GM23338 (cell line): ENCODE data around the gene NXPH3. TPM values are rescaled to one million over a fixed set of nuclear protein-coding genes. Genes with fewer than 3 reads are reported as not detected.
A peak's percentile ranks its signal among the peaks of the same experiment; 100 is the strongest.

Experiments used
- ATAC-seq: fragments of 200-7000 bp; cut with Tn5 transposase; 3 replicates; pipeline ENCODE4 v1.9.1; 2020
- DNase-seq: peaks from one replicate; pipeline ENCODE4 v3.0.0-alpha.2; 2015; ENCODE audit warnings: low spot score
- H2AFZ ChIP-seq: fragments of 200-600 bp; sonication (generic); 2 replicates; pipeline ENCODE4 v1.8.0; 2016; ENCODE audit warnings: antibody characterized with exemption, mild to moderate bottlenecking, moderate library complexity
- H3F3A ChIP-seq: fragments of 200-600 bp; sonication (generic); replicated peaks from 2 replicates; pipeline ENCODE4 v1.8.0; 2017; ENCODE audit warnings: antibody characterized with exemption, mixed run types, low read depth
- H3K27ac ChIP-seq: fragments of 200-600 bp; sonication (generic); 2 replicates; pipeline ENCODE4 v1.6.1; 2016; ENCODE audit warnings: low read depth
- H3K27me3 ChIP-seq: fragments of 200-600 bp; sonication (generic); 2 replicates; pipeline ENCODE4 v1.8.0; 2016; ENCODE audit warnings: mild to moderate bottlenecking, mixed run types, moderate library complexity; ENCODE audit not compliant: insufficient read depth
- H3K36me3 ChIP-seq: fragments of 200-600 bp; sonication (generic); 2 replicates; pipeline ENCODE4 v1.8.0; 2016; ENCODE audit warnings: mild to moderate bottlenecking; ENCODE audit not compliant: insufficient read depth
- H3K4me1 ChIP-seq: fragments of 200-600 bp; sonication (generic); 2 replicates; pipeline ENCODE4 v1.8.0; 2016; ENCODE audit warnings: mild to moderate bottlenecking, moderate library complexity; ENCODE audit not compliant: insufficient read depth
- H3K4me2 ChIP-seq: fragments of 200-600 bp; sonication (generic); 2 replicates; pipeline ENCODE4 v1.7.1; 2017; ENCODE audit warnings: mixed run types
- H3K4me3 ChIP-seq: fragments of 200-600 bp; sonication (generic); 2 replicates; pipeline ENCODE4 v1.6.1; 2016; ENCODE audit warnings: mixed run types
- H3K79me2 ChIP-seq: fragments of 200-600 bp; sonication (generic); replicated peaks from 2 replicates; pipeline ENCODE4 v1.8.0; 2017; ENCODE audit warnings: mild to moderate bottlenecking; ENCODE audit not compliant: insufficient read depth
- H3K9me2 ChIP-seq: fragments of 200-600 bp; sonication (generic); 2 replicates; pipeline ENCODE4 v1.8.0; 2017; ENCODE audit not compliant: insufficient read depth
- H4K20me1 ChIP-seq: fragments of 200-600 bp; sonication (generic); replicated peaks from 2 replicates; pipeline ENCODE4 v1.8.0; 2017; ENCODE audit warnings: mild to moderate bottlenecking; ENCODE audit not compliant: insufficient read depth
- H3K27ac Mint-ChIP-seq: 2 replicates; pipeline ENCODE4 v1.8.0; 2020; ENCODE audit warnings: inconsistent platforms, mild to moderate bottlenecking, moderate library complexity, mixed read lengths
- H3K27me3 Mint-ChIP-seq: 3 replicates; pipeline ENCODE4 v1.8.0; 2022; ENCODE audit warnings: low read depth, mild to moderate bottlenecking, moderate library complexity, mixed read lengths, inconsistent platforms; ENCODE audit not compliant: insufficient read depth, poor library complexity
- H3K36me3 Mint-ChIP-seq: 3 replicates; pipeline ENCODE4 v1.8.0; 2021; ENCODE audit warnings: low read depth, mild to moderate bottlenecking, inconsistent platforms, moderate library complexity, mixed read lengths
- H3K4me1 Mint-ChIP-seq: 3 replicates; pipeline ENCODE4 v1.8.0; 2020; ENCODE audit warnings: mild to moderate bottlenecking, inconsistent platforms, mixed read lengths
- H3K4me3 Mint-ChIP-seq: 3 replicates; pipeline ENCODE4 v1.8.0; 2021; ENCODE audit warnings: moderate library complexity, mild to moderate bottlenecking, inconsistent platforms, mixed read lengths
- H3K9me3 Mint-ChIP-seq: 3 replicates; pipeline ENCODE4 v1.8.0; 2020; ENCODE audit warnings: moderate library complexity, mild to moderate bottlenecking, inconsistent platforms, mixed read lengths
- JUNB ChIP-seq: IDR thresholded peaks from one replicate; pipeline ENCODE4 v1.6.1; 2016; ENCODE audit warnings: antibody characterized with exemption; ENCODE audit not compliant: unreplicated experiment
- NANOG ChIP-seq: IDR thresholded peaks from 2 replicates; pipeline ENCODE4 v1.6.1; 2016; ENCODE audit warnings: antibody characterized with exemption, borderline replicate concordance
- STAT1 ChIP-seq: IDR thresholded peaks from one replicate; pipeline ENCODE4 v1.6.1; 2016; ENCODE audit warnings: antibody characterized with exemption; ENCODE audit not compliant: unreplicated experiment
- ZNF114 ChIP-seq: fragments of 250-450 bp; sonication (Bioruptor Pico); IDR thresholded peaks from 2 replicates; pipeline ENCODE4 v1.5.0; 2020; ENCODE audit warnings: mild to moderate bottlenecking, moderate library complexity
- ZNF331 ChIP-seq: fragments of 250-450 bp; sonication (Bioruptor Pico); IDR thresholded peaks from 2 replicates; pipeline ENCODE4 v1.5.0; 2020; ENCODE audit warnings: low read depth, mild to moderate bottlenecking, moderate library complexity
- long read RNA-seq: library from polyadenylated mRNA; unstranded; transcript quantifications from one replicate; pipeline ENCODE4 v2.0.0, GENCODE V29; 2020; ENCODE audit not compliant: unreplicated experiment
- polyA plus RNA-seq: library from polyadenylated mRNA; unstranded; fragments of >200 nt; fragmentation: Nextera tagmentation; extraction: Ambion mirVana; gene quantifications from 2 replicates; pipeline ENCODE4 v1.2.1, GENCODE V29; 2016
- total RNA-seq: library from RNA; depleted of rRNA; stranded (reverse); fragments of >200 nt; shearing (Covaris generic); gene quantifications from 2 replicates; pipeline ENCODE4 v1.2.3, GENCODE V29; 2014; rRNA removed
- TF ChIP-seq, protein P1 (sequence below): IDR thresholded peaks from 2 replicates; pipeline ENCODE4 v1.6.1; 2016; ENCODE audit warnings: antibody characterized with exemption
- TF ChIP-seq, protein P2 (sequence below), 2 experiments: fragments of 200-600 bp in 1 of 2; sonication (generic) in 1 of 2; conservative IDR thresholded peaks; 2 replicates each; pipeline versions ENCODE4 v1.5.1 to v1.6.1; 2016 to 2017; ENCODE audit warnings: antibody characterized with exemption in 2 of 2, low read depth in 2 of 2, mild to moderate bottlenecking in 2 of 2, moderate library complexity in 1 of 2
- TF ChIP-seq, protein P3 (sequence below): fragments of 250-450 bp; sonication (Bioruptor Pico); IDR thresholded peaks from 2 replicates; pipeline ENCODE4 v1.5.0; 2020; ENCODE audit warnings: mild to moderate bottlenecking, moderate library complexity

The NXPH3 gene
- total RNA-seq, result 2.7 and 4.7 TPM in 2 replicates
- 0.23 and 0.30 TPM in 2 replicates for polyA plus RNA-seq
- long read RNA-seq, partial matches to known transcripts, result 0 of 1 reads
- long read RNA-seq, other reads (novel, unspliced or antisense), result 1 of 1 reads

DNA sequence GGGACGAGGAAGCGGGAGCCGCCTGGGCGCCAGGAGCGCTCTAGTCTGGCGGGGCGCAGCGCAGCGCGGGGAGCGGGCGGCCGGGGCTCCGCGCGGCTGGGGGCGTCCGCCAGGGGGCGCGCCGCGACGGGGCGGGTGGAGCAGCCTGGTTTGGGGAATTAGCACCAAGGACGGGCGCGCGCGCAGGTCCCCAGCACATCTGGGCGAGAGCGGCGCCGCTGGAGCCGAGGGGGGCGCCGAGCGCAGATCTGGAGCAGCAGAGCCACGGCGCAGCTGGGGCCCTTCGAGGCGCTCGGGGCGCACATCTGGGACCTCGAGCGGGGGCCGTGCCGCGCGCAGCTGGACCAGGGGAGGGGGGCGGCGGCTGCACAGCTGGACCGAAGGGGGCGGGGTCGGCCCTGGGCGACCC lies at the start of gene NXPH3:
Gene NXPH3, plus strand, starts transcription at position 193 of the 409 bp plus-strand sequence. CDS start 349 bp downstream, outside the sequence.
- Mint-ChIP-seq H3K27me3 (peaks cover 25% of the 10 kb centered on the region), H3K27ac (no peak within 1 kb of the TSS), H3K4me1 (peaks cover 33% of the 10 kb centered on the region), H3K4me3 (peak within 1 kb of the TSS; percentile 89), H3K36me3 (no peaks in the 10 kb centered on the region), H3K9me3 (no peaks in the 10 kb centered on the region)
- H3K4me2 ChIP-seq, result peak within 1 kb of the TSS; percentile 94
- H3K27me3 ChIP-seq, result peaks cover 31% of the 10 kb centered on the region
- peak within 1 kb of the TSS; percentile 89 for H3K4me3 ChIP-seq
- no peaks in the 10 kb centered on the region; the same call in 1 of the 2 replicates for H4K20me1 ChIP-seq
- TF ChIP-seq, protein P1, sequence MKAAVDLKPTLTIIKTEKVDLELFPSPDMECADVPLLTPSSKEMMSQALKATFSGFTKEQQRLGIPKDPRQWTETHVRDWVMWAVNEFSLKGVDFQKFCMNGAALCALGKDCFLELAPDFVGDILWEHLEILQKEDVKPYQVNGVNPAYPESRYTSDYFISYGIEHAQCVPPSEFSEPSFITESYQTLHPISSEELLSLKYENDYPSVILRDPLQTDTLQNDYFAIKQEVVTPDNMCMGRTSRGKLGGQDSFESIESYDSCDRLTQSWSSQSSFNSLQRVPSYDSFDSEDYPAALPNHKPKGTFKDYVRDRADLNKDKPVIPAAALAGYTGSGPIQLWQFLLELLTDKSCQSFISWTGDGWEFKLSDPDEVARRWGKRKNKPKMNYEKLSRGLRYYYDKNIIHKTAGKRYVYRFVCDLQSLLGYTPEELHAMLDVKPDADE, result no peak
- TF ChIP-seq, protein P2, sequence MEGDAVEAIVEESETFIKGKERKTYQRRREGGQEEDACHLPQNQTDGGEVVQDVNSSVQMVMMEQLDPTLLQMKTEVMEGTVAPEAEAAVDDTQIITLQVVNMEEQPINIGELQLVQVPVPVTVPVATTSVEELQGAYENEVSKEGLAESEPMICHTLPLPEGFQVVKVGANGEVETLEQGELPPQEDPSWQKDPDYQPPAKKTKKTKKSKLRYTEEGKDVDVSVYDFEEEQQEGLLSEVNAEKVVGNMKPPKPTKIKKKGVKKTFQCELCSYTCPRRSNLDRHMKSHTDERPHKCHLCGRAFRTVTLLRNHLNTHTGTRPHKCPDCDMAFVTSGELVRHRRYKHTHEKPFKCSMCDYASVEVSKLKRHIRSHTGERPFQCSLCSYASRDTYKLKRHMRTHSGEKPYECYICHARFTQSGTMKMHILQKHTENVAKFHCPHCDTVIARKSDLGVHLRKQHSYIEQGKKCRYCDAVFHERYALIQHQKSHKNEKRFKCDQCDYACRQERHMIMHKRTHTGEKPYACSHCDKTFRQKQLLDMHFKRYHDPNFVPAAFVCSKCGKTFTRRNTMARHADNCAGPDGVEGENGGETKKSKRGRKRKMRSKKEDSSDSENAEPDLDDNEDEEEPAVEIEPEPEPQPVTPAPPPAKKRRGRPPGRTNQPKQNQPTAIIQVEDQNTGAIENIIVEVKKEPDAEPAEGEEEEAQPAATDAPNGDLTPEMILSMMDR (conservative IDR thresholded peaks at IDR 0.05; ENCODE audit: low read depth in 2 of 2), result peak; percentile 17 to 63; a peak in 2 of 4 replicates
- H3K36me3 ChIP-seq, result no peaks in the 10 kb centered on the region
- H3K4me1 ChIP-seq, result peaks cover 16% of the 10 kb centered on the region
- no peaks in the 10 kb centered on the region for H3K9me2 ChIP-seq
- no peaks in the 10 kb centered on the region for H3K79me2 ChIP-seq
- peak within 1 kb of the TSS; percentile 98 for H2AFZ ChIP-seq
- ATAC-seq (peak; percentile 66), DNase-seq (peak; percentile 88)
- peaks cover 8% of the 10 kb centered on the region; the same call in 1 of the 2 replicates for H3F3A ChIP-seq
- H3K27ac ChIP-seq, result no peak within 1 kb of the TSS

DNA sequence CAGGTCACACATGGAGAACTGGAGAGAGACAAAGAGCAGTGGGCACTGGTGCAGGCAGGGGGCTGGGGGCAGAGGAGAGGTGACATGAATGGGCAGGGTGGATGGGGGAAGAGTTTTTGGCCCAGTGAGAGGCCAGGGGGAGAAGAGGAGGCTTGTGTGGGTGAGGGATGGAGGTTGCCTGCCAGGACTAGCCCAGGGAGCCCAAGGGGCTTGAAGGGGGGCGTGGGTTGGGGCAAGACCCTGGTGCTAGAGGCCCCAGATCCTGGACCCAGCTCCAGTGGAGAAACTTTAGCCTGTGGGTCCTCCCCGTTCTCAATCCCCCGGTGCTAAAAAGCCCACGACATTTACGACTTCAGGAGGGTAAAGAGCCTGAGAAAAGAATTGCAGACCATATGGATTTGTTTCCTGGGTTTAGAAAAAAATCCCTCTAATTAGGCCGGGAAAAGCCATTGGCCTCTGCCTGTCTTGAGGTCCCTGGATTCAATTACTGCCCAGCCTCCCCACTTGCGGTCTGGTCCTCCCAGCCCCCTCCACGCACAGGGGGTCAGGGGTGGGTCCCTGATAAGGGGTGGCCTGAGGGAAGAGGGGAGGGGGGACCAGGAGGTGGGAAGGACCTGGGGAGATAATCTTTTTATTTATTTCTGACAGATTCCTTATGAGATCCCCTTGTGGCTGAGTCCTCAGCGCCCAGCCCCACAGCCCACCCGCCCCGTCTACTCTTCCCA lies 47.6 kb upstream of the NXPH3 start:
- Histone ChIP-seq H3K79me2 (no peaks in the 10 kb centered on the region), H3K36me3 (no peaks in the 10 kb centered on the region), H2AFZ (peak overlapping the region; percentile 43; the same call in 1 of the 2 replicates), H3K4me2 (no peak overlapping the region), H3F3A (no peaks in the 10 kb centered on the region), H4K20me1 (no peaks in the 10 kb centered on the region), H3K27me3 (no peaks in the 10 kb centered on the region), H3K4me1 (no peaks in the 10 kb centered on the region), H3K9me2 (no peaks in the 10 kb centered on the region), H3K4me3 (no peak overlapping the region), H3K27ac (no peak overlapping the region)
- no peak overlapping the region for H3K27ac Mint-ChIP-seq
- H3K4me3 Mint-ChIP-seq, result no peak overlapping the region
- H3K9me3 Mint-ChIP-seq, result no peaks in the 10 kb centered on the region; the same call in 2 of the 3 replicates
- ATAC-seq (no peak), DNase-seq (no peak)
- peaks cover 2% of the 10 kb centered on the region for H3K27me3 Mint-ChIP-seq
- H3K4me1 Mint-ChIP-seq, result peaks cover 7% of the 10 kb centered on the region
- no peaks in the 10 kb centered on the region for H3K36me3 Mint-ChIP-seq
- TF ChIP-seq ZNF331 (CRISPR knock-in tag) (no peak), JUNB (no peak), STAT1 (no peak), NANOG (no peak), ZNF114 (CRISPR knock-in tag) (no peak)
- TF ChIP-seq, protein P3, sequence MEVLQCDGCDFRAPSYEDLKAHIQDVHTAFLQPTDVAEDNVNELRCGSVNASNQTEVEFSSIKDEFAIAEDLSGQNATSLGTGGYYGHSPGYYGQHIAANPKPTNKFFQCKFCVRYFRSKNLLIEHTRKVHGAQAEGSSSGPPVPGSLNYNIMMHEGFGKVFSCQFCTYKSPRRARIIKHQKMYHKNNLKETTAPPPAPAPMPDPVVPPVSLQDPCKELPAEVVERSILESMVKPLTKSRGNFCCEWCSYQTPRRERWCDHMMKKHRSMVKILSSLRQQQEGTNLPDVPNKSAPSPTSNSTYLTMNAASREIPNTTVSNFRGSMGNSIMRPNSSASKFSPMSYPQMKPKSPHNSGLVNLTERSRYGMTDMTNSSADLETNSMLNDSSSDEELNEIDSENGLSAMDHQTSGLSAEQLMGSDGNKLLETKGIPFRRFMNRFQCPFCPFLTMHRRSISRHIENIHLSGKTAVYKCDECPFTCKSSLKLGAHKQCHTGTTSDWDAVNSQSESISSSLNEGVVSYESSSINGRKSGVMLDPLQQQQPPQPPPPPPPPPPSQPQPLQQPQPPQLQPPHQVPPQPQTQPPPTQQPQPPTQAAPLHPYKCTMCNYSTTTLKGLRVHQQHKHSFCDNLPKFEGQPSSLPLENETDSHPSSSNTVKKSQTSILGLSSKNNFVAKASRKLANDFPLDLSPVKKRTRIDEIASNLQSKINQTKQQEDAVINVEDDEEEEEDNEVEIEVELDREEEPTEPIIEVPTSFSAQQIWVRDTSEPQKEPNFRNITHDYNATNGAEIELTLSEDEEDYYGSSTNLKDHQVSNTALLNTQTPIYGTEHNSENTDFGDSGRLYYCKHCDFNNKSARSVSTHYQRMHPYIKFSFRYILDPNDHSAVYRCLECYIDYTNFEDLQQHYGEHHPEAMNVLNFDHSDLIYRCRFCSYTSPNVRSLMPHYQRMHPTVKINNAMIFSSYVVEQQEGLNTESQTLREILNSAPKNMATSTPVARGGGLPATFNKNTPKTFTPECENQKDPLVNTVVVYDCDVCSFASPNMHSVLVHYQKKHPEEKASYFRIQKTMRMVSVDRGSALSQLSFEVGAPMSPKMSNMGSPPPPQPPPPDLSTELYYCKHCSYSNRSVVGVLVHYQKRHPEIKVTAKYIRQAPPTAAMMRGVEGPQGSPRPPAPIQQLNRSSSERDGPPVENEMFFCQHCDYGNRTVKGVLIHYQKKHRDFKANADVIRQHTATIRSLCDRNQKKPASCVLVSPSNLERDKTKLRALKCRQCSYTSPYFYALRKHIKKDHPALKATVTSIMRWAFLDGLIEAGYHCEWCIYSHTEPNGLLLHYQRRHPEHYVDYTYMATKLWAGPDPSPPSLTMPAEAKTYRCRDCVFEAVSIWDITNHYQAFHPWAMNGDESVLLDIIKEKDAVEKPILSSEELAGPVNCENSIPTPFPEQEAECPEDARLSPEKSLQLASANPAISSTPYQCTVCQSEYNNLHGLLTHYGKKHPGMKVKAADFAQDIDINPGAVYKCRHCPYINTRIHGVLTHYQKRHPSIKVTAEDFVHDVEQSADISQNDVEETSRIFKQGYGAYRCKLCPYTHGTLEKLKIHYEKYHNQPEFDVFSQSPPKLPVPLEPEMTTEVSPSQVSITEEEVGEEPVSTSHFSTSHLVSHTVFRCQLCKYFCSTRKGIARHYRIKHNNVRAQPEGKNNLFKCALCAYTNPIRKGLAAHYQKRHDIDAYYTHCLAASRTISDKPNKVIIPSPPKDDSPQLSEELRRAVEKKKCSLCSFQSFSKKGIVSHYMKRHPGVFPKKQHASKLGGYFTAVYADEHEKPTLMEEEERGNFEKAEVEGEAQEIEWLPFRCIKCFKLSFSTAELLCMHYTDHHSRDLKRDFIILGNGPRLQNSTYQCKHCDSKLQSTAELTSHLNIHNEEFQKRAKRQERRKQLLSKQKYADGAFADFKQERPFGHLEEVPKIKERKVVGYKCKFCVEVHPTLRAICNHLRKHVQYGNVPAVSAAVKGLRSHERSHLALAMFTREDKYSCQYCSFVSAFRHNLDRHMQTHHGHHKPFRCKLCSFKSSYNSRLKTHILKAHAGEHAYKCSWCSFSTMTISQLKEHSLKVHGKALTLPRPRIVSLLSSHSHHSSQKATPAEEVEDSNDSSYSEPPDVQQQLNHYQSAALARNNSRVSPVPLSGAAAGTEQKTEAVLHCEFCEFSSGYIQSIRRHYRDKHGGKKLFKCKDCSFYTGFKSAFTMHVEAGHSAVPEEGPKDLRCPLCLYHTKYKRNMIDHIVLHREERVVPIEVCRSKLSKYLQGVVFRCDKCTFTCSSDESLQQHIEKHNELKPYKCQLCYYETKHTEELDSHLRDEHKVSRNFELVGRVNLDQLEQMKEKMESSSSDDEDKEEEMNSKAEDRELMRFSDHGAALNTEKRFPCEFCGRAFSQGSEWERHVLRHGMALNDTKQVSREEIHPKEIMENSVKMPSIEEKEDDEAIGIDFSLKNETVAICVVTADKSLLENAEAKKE (CRISPR knock-in tag), result no peak
